ENCODE measurements around the gene ITGA4.
"Not testable (repeated sequence)": the region's sequence is repeated elsewhere in the genome, so short reads cannot be mapped to it uniquely, and the experiment has no call there.

ITGA4 gene

DNA sequence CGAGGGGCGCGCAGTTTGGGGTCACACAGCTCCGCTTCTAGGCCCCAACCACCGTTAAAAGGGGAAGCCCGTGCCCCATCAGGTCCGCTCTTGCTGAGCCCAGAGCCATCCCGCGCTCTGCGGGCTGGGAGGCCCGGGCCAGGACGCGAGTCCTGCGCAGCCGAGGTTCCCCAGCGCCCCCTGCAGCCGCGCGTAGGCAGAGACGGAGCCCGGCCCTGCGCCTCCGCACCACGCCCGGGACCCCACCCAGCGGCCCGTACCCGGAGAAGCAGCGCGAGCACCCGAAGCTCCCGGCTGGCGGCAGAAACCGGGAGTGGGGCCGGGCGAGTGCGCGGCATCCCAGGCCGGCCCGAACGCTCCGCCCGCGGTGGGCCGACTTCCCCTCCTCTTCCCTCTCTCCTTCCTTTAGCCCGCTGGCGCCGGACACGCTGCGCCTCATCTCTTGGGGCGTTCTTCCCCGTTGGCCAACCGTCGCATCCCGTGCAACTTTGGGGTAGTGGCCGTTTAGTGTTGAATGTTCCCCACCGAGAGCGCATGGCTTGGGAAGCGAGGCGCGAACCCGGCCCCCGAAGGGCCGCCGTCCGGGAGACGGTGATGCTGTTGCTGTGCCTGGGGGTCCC lies at the start of gene ITGA4:
Gene ITGA4 (plus strand): TSS at position 266 of the 620 bp plus-strand sequence. CDS start 269 bp downstream, at position 535.
- DNase-seq (ENCODE audit: low spot score), result peak; percentile 84

DNA sequence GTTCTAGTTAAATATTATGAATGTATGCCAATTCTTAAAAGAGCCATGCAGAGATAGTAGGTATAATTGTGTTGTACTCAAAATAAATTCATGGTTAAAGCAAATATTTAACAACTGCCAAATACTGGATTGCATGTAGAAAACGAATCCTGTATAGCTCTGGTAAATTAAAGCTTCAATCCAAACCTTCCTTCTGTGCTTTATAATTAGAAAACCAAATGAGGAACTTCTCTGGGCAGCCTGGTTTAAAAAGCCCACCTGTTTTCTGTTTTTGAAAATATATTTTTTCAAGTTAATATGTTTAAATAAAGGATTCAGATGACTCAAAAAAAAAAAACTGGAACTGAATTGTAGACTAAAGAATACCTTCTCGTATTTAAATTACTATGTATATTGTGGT lies 48.3 kb upstream of the ITGA4 start:
- DNase-seq (ENCODE audit: low spot score), result no peak

DNA sequence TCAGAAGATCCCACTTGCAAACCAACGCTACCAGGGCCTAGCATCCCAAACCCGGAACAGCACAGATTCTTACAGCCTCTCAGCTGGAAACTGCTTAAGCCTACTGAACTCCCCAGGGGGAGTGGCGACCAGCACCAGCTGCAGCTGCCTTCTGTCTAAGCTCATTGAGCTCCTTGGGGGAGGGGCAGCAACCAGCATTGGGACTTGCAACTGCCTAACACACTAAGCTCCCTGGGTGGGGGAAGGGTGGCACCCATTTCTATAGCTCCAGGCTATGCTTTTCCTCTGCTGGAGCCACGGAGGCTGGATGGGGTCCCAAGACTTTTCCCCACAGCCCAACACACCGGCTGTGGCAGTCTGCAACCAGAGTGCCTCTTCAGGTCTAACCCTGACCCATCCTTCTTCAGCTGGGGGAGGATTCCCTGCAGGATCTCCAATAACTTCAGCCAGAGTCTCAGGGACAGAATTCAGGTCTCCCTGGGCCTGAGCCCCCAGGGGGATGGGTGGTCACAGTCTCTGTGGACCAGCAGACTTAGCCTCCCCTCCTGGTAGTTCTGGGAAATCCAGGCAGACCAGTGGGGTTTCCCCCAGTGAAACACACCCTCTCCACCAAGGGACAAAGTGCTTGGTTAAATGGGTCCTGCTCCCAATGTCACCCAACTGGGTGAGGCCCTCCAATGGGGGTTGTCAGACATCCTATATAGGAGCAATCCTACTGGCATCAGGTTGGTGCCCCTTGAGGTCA lies 45.9 kb upstream of the ITGA4 start:
- DNase-seq (ENCODE audit: low spot score), result no peak

DNA sequence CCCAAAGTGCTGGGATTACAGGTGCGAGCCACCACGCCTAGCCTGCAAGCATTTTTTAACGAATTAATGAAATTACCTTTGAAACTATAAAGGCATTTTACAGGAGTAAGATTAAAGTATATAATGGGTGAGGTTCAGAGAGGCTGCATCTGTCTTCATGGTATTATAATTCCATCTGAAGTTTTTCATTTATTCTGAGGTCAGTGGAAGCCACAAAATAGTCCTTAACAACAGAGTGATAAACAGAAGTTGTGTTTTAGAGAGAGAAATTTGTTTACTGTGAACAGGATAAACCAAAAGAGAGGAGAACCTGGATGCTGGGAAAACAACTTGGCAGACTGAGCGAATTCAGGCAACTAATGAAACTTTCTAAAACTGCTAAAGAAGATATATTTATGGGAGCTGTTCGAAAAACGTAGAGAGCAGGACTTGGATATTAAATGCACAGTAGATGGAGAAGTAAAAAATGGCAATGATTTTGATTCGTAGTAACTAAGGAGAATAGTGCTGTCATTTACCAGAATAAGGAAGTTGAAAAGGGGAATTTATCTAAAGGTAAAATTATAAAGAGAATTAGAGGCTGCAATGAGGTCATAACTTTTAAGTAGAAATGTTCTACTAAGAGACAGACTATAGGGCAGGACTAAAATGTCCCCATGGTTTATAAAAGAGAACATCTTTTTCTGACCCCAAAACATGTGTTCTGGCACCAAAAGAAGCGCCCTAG lies 37.9 kb upstream of the ITGA4 start:
- no peak for DNase-seq (ENCODE audit: low spot score)

DNA sequence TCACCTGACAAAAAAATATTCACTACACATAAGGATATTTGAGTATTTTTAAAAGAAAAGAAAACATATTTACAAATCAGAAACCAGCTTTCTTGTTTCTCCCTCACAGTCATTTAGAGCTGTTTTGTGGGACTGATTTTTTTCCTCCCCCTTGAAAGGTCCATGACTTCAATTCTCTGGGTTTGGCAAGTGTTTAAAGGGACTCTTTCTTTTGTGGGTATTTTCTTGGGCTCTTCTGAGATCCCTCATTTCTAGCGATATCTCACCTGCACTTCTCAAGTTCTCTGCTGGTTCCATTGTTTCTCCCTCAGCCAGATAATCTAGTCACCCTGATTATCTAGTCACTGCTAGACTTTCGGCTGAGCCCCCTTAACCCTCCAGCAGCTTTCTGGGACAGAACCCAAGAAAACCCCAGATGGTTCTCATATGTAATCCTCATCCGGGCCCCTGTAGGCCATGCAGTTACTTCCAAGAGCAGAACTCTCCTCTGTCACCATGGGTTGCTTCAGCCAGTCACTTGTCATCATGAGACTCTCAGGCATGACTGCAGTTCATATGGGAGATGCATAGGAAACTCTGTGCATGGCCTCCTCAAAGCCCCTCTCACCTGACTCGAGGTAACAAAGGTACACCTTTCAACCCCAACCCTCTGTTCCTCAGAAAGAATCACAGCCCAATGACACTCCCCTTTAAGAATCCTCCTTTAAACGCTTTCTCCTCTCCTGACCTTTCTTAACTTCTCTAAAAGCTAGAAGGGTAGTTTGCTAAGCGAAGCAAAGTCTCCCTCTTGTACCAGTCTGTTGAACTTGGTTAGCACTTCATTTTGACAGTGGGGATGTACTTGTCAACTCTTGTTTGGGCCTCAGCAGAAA lies 36.7 kb upstream of the ITGA4 start:
- DNase-seq (ENCODE audit: low spot score), result no peak

DNA sequence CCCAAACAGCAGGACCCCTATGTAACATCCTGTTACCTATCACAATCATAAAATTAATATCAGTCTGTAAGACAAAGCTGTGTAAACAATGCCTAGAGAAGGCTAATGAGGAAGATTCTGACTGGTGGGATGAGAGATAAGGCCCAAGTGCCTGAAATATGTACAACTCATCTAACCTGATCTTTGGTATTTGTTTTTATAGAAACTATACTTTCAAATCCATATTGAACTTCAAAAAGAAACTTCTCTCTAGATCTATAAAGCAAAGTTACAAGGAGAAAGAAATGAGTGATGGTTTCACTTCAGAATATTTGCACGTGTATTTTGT lies 36.1 kb upstream of the ITGA4 start:
- no peak for DNase-seq (ENCODE audit: low spot score)

DNA sequence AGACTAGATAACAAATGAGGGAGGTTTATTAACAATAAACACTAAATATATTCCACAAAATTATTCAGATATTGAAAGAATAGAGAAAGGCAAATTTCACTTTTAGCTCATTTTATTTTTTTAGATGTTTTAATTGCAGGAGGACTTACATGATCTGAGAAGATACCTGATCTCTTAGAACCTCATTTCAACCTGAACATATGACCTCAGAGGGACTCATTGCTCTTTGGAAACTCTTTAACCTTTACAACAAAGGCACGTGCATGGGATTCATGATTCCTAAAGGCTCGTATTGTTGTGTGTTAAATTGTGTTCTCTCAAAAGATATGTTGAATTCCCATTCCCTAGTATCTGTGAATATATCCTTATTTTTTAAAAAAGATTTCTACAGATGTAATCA lies 35.7 kb upstream of the ITGA4 start:
- DNase-seq (ENCODE audit: low spot score), result no peak

DNA sequence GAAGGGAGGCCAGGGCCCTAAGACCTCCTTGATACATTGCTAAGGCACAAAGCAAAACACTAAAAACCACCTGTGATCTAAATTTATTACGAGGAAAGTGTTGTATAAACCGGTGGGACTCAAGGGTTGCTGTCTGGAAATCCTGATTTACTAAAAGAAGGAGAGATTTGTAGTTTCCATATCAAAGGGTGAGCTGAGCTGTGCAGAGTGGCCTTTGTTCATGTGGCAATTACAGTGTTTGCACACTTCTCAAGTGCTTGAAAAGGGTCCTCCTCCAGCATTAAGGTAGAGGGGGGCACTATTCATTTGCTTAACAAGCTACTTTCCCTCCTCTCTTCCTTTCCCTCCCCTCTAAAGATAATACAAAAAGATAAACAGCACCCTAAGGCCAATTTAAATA lies 30.5 kb upstream of the ITGA4 start:
- DNase-seq (ENCODE audit: low spot score), result no peak

DNA sequence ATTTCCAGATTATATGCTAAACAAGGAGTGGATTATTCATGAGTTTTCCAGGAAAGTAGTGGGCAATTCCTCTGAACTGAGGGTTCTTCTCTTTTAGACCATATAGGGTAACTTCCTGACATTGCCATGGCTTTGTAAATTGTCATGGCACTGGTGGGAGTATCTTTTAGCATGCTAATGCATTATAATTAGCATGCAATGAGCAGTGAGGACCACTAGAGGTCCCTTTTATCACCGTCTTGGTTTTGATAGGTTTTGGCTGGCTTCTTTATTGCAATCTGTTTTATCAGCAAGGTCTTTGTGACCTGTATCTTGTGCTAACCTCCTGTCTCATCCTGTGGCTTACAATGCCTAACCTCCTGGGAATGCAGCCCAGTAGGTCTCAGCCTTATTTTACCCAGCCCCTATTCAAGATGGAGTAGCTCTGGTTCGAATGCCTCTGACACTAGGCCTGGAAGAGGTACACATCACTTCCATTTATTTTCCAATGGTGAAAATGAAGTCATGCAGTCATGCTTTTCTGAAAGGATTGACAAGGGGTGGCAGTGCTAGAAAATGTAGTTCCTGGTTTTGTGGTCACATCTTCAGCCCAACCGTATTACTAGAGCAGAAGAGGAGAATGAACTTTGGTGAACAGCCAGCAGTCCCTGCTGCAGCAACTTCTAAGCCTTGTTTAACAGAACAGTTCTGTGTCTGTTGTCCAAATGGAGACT lies 26.6 kb upstream of the ITGA4 start:
- peak; percentile 33 for DNase-seq (ENCODE audit: low spot score)

DNA sequence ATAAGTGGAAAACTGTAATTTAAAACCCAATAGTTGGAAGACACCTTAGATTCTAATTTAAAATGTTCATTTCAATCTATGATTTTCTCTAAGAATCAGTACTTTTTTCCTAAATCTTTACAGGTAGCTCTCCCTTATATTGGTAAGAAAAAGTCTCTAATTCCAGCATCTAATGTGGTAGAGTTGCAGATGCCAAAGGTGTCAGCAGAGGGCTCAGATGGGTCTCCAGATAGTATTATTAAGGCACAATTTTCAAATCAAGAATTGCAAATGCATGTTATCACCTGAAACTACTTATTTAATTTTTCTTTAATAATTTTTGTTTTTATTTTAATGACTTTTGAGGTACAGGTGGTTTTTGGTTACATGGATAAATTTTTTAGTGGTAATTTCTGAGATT lies 25.5 kb upstream of the ITGA4 start:
- DNase-seq (ENCODE audit: low spot score), result no peak

DNA sequence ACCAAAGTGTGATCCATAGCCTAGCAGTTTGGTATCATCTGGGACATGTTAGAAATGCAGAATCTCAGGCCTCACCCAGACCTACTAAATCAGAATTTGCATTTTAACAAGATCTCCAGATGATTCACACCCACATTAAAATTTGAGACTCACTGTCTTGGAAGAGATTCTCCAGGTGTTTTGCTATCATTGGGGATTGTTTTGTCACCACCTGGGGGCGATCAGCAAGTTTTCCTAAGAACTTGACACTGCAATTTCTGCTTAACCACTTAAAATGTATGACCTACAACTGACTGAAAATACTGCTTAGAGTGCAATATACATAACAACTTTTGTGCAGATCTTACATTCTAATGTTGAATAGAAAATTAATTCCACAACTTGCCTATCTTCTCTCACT lies 18.9 kb upstream of the ITGA4 start:
- peak; percentile 31 for DNase-seq (ENCODE audit: low spot score)

DNA sequence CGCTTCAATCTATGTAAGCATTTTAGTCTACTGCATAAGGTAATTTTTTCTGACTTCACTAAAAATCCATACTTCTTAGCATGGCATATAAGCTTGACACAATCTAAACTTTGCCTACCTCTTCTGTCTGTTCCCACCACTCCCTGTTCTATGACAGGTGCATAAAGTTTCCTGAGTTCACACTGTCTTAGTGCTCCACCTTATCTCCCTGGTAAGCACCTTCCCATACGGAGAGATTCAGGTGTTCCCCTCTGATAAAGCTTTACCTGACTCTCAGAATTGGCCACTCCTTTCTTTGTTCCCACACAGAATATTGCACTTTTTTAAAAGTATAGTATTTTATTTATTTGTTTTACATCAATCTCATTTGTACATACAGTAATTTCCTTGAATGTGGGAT lies 16.8 kb upstream of the ITGA4 start:
- DNase-seq (ENCODE audit: low spot score), result no peak

DNA sequence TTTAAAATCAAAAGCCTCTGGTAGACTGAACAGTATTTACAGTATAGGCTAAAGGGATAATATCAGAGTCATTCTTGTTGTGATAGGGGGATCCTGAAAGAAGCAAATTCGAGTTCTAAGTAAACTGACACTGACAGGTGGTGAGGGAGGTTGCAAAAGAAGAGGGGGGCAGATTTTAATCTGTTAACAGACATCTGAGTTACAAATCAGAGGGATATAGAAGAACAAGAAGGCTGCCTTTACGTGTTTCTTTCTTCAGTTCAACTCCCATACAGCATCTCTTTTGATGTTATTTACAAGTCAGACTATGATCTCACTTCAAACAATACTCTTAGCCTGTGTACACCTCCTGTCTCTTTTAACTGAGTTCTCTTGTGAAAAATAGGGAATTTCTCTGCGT lies 16.3 kb upstream of the ITGA4 start:
- DNase-seq (ENCODE audit: low spot score), result no peak

DNA sequence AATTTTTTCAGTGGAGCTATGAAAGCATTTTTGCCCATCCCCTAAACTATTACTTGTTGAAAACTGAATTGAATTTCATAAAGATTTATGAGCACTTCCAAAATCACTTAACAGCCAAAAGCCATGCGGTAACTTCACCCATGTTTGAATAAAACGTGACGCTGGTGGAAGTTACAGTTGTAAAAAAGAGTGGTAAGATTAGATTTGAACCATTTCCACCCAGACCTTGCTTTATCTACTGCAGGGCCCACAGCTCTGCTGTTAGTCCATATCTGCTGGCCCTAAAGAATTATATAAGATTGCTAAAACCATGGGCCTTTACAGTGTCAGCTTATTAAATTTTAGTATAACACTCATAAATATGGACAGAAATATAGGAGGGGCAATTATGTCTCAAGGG lies 15.5 kb upstream of the ITGA4 start:
- DNase-seq (ENCODE audit: low spot score), result no peak

DNA sequence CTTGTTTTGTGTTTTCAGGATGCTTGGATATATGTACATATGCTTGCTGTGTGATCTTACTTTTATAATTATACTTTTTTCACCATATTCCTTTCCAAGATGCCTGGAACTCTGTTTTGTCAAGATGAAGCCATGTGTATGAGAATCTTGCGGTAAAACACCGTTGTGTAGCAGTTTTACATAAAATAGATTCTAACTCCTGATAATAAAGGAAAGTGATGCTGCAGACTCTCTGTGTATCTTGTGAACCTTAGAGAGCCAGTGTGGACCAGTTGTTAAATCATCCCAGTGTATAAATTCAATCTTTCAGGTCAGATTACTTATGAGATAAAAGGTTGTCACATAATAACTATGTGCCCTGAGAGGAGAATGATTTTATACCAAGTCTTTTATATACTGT lies 12.5 kb upstream of the ITGA4 start:
- no peak for DNase-seq (ENCODE audit: low spot score)

DNA sequence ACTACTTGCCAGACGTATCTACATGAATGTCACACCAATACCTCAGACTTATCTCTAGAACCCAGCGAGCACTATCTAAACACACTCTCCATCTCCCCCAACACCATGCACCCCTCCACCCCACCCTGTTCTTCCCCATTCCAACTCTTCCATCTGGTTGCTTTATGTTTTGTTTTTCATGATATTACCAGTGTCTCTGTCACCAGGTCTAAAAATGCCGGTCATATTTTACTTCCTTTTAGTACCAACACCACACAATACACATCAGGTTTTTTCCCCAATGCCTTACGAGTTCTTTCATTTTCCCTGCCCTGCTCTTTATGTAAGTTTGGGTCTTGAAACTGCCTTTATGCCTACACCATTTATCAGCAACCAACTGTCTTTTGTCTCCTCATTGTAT lies 10.2 kb upstream of the ITGA4 start:
- no peak for DNase-seq (ENCODE audit: low spot score)

DNA sequence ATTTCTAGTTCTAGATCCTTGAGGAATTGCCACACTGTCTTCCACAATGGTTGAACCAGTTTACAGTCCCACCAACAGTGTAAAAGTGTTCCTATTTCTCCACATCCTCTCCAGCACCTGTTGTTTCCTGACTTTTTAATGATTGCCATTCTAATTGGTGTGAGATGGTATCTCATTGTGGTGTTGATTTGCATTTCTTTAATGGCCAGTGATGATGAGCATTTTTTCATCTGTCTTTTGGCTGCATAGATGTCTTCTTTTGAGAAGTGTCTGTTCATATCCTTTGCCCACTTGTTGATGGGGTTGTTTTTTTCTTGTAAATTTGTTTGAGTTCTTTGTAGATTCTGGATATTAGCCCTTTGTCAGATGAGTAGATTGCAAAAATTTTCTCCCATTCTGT lies 7.9 kb upstream of the ITGA4 start:
- not testable (repeated sequence) for DNase-seq (ENCODE audit: low spot score)

DNA sequence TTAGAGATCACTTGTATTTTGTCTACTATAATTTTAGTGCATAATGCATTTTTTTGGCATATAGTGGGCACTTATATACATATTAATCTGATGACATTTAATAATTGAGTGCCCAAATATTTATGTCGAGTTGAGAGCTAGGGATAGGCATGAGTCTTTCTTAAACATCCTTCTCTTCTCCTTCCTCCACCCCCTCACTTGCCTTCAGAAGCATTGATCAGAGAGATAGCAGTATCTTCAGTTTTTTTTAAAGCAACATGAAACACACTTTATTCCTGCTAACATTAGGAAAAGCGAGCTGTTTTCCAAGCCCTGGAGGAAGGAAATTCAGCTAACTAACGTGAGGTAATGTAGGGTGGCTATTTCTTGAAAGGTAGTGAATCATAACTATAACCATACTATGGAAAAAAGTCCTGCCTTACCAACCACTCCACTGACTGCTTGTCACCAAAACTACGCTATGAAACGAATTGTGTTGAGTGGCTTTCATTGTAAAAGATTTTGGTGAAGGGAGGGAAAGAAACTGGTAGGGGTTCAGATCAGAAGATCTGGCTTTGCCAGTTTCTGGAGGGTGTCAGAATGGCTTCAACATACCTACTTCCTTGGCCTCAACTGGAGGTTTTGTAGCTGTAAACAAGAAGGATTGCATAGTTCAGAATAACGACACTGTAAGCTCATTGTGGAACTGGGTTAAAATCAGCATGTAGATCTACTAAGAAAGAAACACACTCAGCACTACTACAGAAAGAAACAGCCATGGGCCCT lies 2.3 kb upstream of the ITGA4 start:
- no peak for DNase-seq (ENCODE audit: low spot score)

DNA sequence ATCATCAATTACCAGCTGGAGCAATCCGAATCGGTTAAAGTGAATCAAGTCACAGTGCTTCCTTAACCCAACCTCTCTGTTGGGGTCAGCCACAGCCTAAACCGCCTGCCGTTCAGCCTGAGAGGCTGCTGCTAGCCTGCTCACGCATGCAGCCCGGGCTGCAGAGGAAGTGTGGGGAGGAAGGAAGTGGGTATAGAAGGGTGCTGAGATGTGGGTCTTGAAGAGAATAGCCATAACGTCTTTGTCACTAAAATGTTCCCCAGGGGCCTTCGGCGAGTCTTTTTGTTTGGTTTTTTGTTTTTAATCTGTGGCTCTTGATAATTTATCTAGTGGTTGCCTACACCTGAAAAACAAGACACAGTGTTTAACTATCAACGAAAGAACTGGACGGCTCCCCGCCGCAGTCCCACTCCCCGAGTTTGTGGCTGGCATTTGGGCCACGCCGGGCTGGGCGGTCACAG lies 496 bp upstream of the ITGA4 start:
- DNase-seq (ENCODE audit: low spot score), result peak; percentile 82

DNA sequence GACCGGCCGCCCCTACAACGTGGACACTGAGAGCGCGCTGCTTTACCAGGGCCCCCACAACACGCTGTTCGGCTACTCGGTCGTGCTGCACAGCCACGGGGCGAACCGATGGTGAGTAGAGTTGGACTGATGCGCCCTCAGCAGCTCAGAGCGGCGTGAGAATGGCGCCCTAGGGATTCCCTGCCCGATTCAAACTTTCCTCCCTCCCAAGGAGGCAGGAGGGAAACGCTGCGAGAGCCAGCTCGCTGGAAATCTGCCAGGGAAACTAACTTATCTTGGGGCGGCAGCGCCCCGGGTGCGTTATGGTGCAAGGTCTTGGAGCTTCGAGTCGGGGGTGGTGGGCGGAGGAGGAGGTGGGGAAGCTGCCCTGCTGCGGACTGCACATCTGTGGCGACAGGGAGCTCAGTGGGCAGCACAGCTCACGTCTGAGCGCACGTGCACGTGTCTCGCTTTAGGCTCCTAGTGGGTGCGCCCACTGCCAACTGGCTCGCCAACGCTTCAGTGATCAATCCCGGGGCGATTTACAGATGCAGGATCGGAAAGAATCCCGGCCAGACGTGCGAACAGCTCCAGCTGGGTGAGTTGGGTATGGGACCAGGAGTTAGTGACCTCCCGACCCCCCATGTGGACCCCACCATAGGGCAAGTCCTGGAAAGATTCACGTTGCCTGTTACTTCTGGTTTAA lies 697 bp downstream of the ITGA4 start:
- peak; percentile 43 for DNase-seq (ENCODE audit: low spot score)
